H9 (cell line): Measurements from ENCODE around the gene DAP3. TPM values are rescaled to one million over a fixed set of nuclear protein-coding genes. Genes with fewer than 3 reads are reported as not detected.

Source experiments
- DNase-seq: peaks from one replicate; pipeline ENCODE4 v3.0.0-alpha.2; 2017
- H2AFZ ChIP-seq: one replicate; pipeline ENCODE4 v1.6.1; 2013; ENCODE audit warnings: mild to moderate bottlenecking, low read length, control low read depth, moderate library complexity
- H2AK5ac ChIP-seq: 2 replicates; pipeline ENCODE4 v1.6.1; 2013; ENCODE audit warnings: low read length, control low read depth, mixed read lengths; ENCODE audit not compliant: insufficient read length
- H2BK120ac ChIP-seq: one replicate; pipeline ENCODE4 v1.6.1; 2013; ENCODE audit warnings: low read depth, mild to moderate bottlenecking, low read length, control low read depth, inconsistent platforms; ENCODE audit not compliant: poor library complexity, severe bottlenecking
- H2BK12ac ChIP-seq: 2 replicates; pipeline ENCODE4 v1.6.1; 2013; ENCODE audit warnings: low read length, control low read depth, mixed read lengths, low read depth; ENCODE audit not compliant: insufficient read length
- H2BK15ac ChIP-seq: 2 replicates; pipeline ENCODE4 v1.6.1; 2013; ENCODE audit warnings: low read depth, low read length, control low read depth
- H2BK20ac ChIP-seq: one replicate; pipeline ENCODE4 v1.6.1; 2013; ENCODE audit warnings: low read depth, mild to moderate bottlenecking, low read length, control low read depth, inconsistent platforms; ENCODE audit not compliant: poor library complexity, severe bottlenecking
- H2BK5ac ChIP-seq: 2 replicates; pipeline ENCODE4 v1.6.1; 2013; ENCODE audit warnings: low read length, control low read depth, mixed read lengths; ENCODE audit not compliant: insufficient read length
- H3K14ac ChIP-seq: 2 replicates; pipeline ENCODE4 v1.6.1; 2013; ENCODE audit warnings: low read length, control low read depth; ENCODE audit not compliant: insufficient read depth
- H3K18ac ChIP-seq: 2 replicates; pipeline ENCODE4 v1.6.1; 2013; ENCODE audit warnings: low read depth, mild to moderate bottlenecking, mixed read lengths, low read length, control low read depth; ENCODE audit not compliant: insufficient read length
- H3K23ac ChIP-seq: 2 replicates; pipeline ENCODE4 v1.6.1; 2013; ENCODE audit warnings: low read length, control low read depth, mixed read lengths, low read depth; ENCODE audit not compliant: insufficient read length
- H3K23me2 ChIP-seq: 2 replicates; pipeline ENCODE4 v1.6.1; 2013; ENCODE audit warnings: low read depth, mild to moderate bottlenecking, mixed read lengths, low read length, control low read depth; ENCODE audit not compliant: insufficient read length, poor library complexity, severe bottlenecking
- H3K27ac ChIP-seq: 2 replicates; pipeline ENCODE4 v1.5.1; 2013; ENCODE audit warnings: low read length, control low read depth, mixed read lengths, low read depth; ENCODE audit not compliant: insufficient read length
- H3K27me3 ChIP-seq: 2 replicates; pipeline ENCODE4 v1.6.1; 2013; ENCODE audit warnings: low read length, control low read depth, inconsistent platforms; ENCODE audit not compliant: insufficient read depth
- H3K4ac ChIP-seq: 2 replicates; pipeline ENCODE4 v1.6.1; 2013; ENCODE audit warnings: low read depth, mild to moderate bottlenecking, control low read depth, inconsistent platforms, low read length, moderate library complexity
- H3K4me1 ChIP-seq: 2 replicates; pipeline ENCODE4 v1.6.1; 2013; ENCODE audit warnings: low read length, control low read depth, inconsistent platforms; ENCODE audit not compliant: insufficient read depth
- H3K4me2 ChIP-seq: 2 replicates; pipeline ENCODE4 v1.6.1; 2013; ENCODE audit warnings: low read length, control low read depth, mixed read lengths; ENCODE audit not compliant: insufficient read length, insufficient read depth
- H3K56ac ChIP-seq: 2 replicates; pipeline ENCODE4 v1.6.1; 2013; ENCODE audit warnings: low read depth, mild to moderate bottlenecking, mixed read lengths, low read length, control low read depth; ENCODE audit not compliant: insufficient read length
- H3K79me1 ChIP-seq: 2 replicates; pipeline ENCODE4 v1.6.1; 2013; ENCODE audit warnings: low read depth, mild to moderate bottlenecking, moderate library complexity, low read length, control low read depth, inconsistent platforms; ENCODE audit not compliant: insufficient read depth, poor library complexity, severe bottlenecking
- H3K79me2 ChIP-seq: 2 replicates; pipeline ENCODE4 v1.6.1; 2013; ENCODE audit warnings: low read length, control low read depth, inconsistent platforms; ENCODE audit not compliant: insufficient read depth
- H3K9ac ChIP-seq: 2 replicates; pipeline ENCODE4 v1.6.1; 2013; ENCODE audit warnings: low read length, control low read depth, mixed read lengths; ENCODE audit not compliant: insufficient read length; ENCODE audit errors: extremely low read depth
- H3K9me3 ChIP-seq: one replicate; pipeline ENCODE4 v1.6.1; 2013; ENCODE audit warnings: low read depth, low read length, inconsistent platforms; ENCODE audit not compliant: control insufficient read depth
- H3T11ph ChIP-seq: one replicate; pipeline ENCODE4 v1.6.1; 2013; ENCODE audit warnings: mild to moderate bottlenecking, low read length, control low read depth, inconsistent platforms
- H4K20me1 ChIP-seq: one replicate; pipeline ENCODE4 v1.6.1; 2013; ENCODE audit not compliant: control insufficient read depth, insufficient read length, insufficient read depth
- H4K5ac ChIP-seq: 2 replicates; pipeline ENCODE4 v1.6.1; 2013; ENCODE audit warnings: low read depth, mild to moderate bottlenecking, mixed read lengths, low read length, control low read depth; ENCODE audit not compliant: insufficient read length
- H4K8ac ChIP-seq: replicated peaks from 2 replicates; pipeline ENCODE4 v1.6.1; 2013; ENCODE audit warnings: low read length, control low read depth, mixed read lengths, low read depth; ENCODE audit not compliant: insufficient read length
- H4K91ac ChIP-seq: 2 replicates; pipeline ENCODE4 v1.6.1; 2013; ENCODE audit warnings: low read depth, mild to moderate bottlenecking, moderate library complexity, mixed read lengths, low read length, control low read depth; ENCODE audit not compliant: insufficient read length
- H3K27ac Mint-ChIP-seq, 3 experiments: 2 replicates in 2 of 3; 3 replicates in 1 of 3; pipeline ENCODE4 v1.8.0; 2020 to 2021; ENCODE audit warnings: mixed read lengths in 3 of 3, mild to moderate bottlenecking in 1 of 3, moderate library complexity in 1 of 3
- H3K27me3 Mint-ChIP-seq: 2 replicates; pipeline ENCODE4 v1.8.0; 2021; ENCODE audit warnings: low read depth, mild to moderate bottlenecking, moderate library complexity, mixed read lengths
- H3K36me3 Mint-ChIP-seq, 3 experiments: 2 replicates in 2 of 3; 3 replicates in 1 of 3; pipeline ENCODE4 v1.8.0; 2020 to 2021; ENCODE audit warnings: low read depth in 3 of 3, mixed read lengths in 3 of 3; ENCODE audit not compliant: insufficient read depth in 1 of 3
- H3K4me1 Mint-ChIP-seq, 2 experiments: 2 replicates each; pipeline ENCODE4 v1.8.0; 2020; ENCODE audit warnings: mixed read lengths in 2 of 2
- H3K4me3 Mint-ChIP-seq, 2 experiments: 2 replicates in 1 of 2; 3 replicates in 1 of 2; pipeline ENCODE4 v1.8.0; 2020 to 2021; ENCODE audit warnings: mild to moderate bottlenecking in 2 of 2, mixed read lengths in 2 of 2, moderate library complexity in 1 of 2
- H3K9me3 Mint-ChIP-seq, 2 experiments: 2 replicates in 1 of 2; 3 replicates in 1 of 2; pipeline ENCODE4 v1.8.0; 2020; ENCODE audit warnings: mild to moderate bottlenecking in 2 of 2, mixed read lengths in 2 of 2, moderate library complexity in 1 of 2
- WGBS: extraction: QIAGEN DNeasy Blood & Tissue Kit; methylation state at CpG from one replicate; pipeline ENCODE4 v1.1.7; 2013; ENCODE audit warnings: missing lambda C conversion rate, low lambda C conversion rate, mixed read lengths; ENCODE audit not compliant: insufficient read length; ENCODE audit errors: extremely low coverage; 5-methylcytosine and 5-hydroxymethylcytosine counted together
- total RNA-seq: library from RNA; stranded (reverse); gene quantifications from 2 replicates; pipeline ENCODE4 v1.2.1, GENCODE V29; 2021
- TF ChIP-seq, protein P1 (sequence below): fragments of 200-600 bp; sonication (generic); conservative IDR thresholded peaks from 3 replicates; pipeline ENCODE4 v1.8.0; 2021; ENCODE audit warnings: antibody characterized with exemption, mild to moderate bottlenecking

DAP3 gene
- total RNA-seq, 1 experiment from 2014 or later: 114 TPM

DNA sequence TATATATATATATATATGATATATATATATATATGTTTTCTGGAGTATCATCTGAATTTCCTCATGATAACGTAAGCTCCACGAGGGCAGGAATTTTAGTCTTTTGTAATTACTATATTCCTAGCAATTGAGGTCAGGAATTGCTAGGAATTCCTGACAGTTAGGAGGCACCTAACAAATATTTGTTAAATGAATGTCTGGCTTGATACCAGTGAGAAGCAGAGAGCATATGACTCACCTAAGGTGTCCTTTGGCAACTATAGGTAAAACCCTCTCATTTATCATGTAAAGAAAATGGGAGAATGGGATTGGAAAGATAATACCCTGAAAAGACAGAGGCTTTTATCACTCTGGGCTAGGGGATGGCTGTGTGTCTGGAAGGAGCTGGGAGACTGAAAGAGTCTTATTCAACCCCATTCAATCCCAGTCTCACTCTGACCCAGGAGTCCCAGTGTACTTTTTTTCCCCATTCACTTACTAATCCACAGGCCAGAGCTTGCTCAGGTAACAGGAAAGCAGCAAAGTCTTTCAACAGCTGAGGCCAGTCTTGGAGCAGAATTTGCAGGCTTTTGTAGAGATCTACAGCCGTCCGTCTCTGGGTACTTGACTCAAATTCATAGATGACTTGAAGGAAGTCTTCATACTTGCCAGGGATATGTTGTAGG, 71.2 kb downstream of the DAP3 start:
- no peak overlapping the region for H2BK120ac ChIP-seq
- no peaks in the 10 kb centered on the region for H3K4me1 ChIP-seq
- no peak overlapping the region for H3K27ac ChIP-seq
- H3K9me3 ChIP-seq: no peaks in the 10 kb centered on the region
- H4K5ac ChIP-seq: no peak overlapping the region
- no peak overlapping the region for H3K23ac ChIP-seq
- H2BK12ac ChIP-seq: no peak overlapping the region
- H4K91ac ChIP-seq: no peak overlapping the region
- no peak overlapping the region for H3K4ac ChIP-seq
- no peaks in the 10 kb centered on the region for H3K27me3 ChIP-seq
- no peak overlapping the region for H2BK5ac ChIP-seq
- H2BK20ac ChIP-seq: no peak overlapping the region
- no peaks in the 10 kb centered on the region for H3K27me3 Mint-ChIP-seq
- no peak overlapping the region for H3K4me2 ChIP-seq
- TF ChIP-seq, protein P1, sequence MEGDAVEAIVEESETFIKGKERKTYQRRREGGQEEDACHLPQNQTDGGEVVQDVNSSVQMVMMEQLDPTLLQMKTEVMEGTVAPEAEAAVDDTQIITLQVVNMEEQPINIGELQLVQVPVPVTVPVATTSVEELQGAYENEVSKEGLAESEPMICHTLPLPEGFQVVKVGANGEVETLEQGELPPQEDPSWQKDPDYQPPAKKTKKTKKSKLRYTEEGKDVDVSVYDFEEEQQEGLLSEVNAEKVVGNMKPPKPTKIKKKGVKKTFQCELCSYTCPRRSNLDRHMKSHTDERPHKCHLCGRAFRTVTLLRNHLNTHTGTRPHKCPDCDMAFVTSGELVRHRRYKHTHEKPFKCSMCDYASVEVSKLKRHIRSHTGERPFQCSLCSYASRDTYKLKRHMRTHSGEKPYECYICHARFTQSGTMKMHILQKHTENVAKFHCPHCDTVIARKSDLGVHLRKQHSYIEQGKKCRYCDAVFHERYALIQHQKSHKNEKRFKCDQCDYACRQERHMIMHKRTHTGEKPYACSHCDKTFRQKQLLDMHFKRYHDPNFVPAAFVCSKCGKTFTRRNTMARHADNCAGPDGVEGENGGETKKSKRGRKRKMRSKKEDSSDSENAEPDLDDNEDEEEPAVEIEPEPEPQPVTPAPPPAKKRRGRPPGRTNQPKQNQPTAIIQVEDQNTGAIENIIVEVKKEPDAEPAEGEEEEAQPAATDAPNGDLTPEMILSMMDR: no peak
- H3K56ac ChIP-seq: no peak overlapping the region
- no peaks in the 10 kb centered on the region for H3K79me2 ChIP-seq
- no peak overlapping the region for H3K9ac ChIP-seq
- no peaks in the 10 kb centered on the region for H3K9me3 Mint-ChIP-seq
- no peaks in the 10 kb centered on the region for H3K79me1 ChIP-seq
- H3K27ac Mint-ChIP-seq: peak overlapping the region in 2 of 3 experiments; percentile 65 to 84; a peak in 4 of 7 replicates
- peaks cover 31 to 85% (median 62%) of the 10 kb centered on the region in 3 experiments; a peak in 6 of 7 replicates for H3K36me3 Mint-ChIP-seq
- H2BK15ac ChIP-seq: no peak overlapping the region
- peaks cover 6 to 13% of the 10 kb centered on the region in 2 experiments; a peak in 3 of 4 replicates for H3K4me1 Mint-ChIP-seq
- WGBS: no CpG with 5 or more reads among the region's 4 CpGs
- no peaks in the 10 kb centered on the region for H3K23me2 ChIP-seq
- no peaks in the 10 kb centered on the region for H4K20me1 ChIP-seq
- H3K18ac ChIP-seq: no peak overlapping the region
- no peak overlapping the region for H3T11ph ChIP-seq
- H2AFZ ChIP-seq: no peak overlapping the region
- no peak for DNase-seq
- H3K14ac ChIP-seq: no peak overlapping the region
- H4K8ac ChIP-seq: no peak overlapping the region
- no peak overlapping the region for H3K4me3 Mint-ChIP-seq
- H2AK5ac ChIP-seq: no peak overlapping the region
